Left renal cortex interstitium (tissue), 4 donors: ENCODE measurements around the gene NKD2. TPM values are rescaled to one million over a fixed set of nuclear protein-coding genes. Genes with fewer than 3 reads are reported as not detected.
"Not testable (repeated sequence)": the region's sequence is repeated elsewhere in the genome, so short reads cannot be mapped to it uniquely, and the experiment has no call there.

ENCODE experiments used
- DNase-seq, 4 donors: peaks; one replicate each; pipeline ENCODE4 v3.0.0-alpha.2; 2013; ENCODE audit warnings: low read depth in 4 of 4, low spot score in 2 of 4, missing footprints in 1 of 4
- polyA plus RNA-seq, 4 donors: library from polyadenylated mRNA; unstranded; fragments of 120-200 nt; gene quantifications; one replicate each; pipeline ENCODE4 v1.2.1, GENCODE V29; 2013; ENCODE audit not compliant: insufficient read length in 4 of 4

The NKD2 gene
- polyA plus RNA-seq, 4 donors, result 18.1 to 29.4 (median 22.7) TPM

DNA sequence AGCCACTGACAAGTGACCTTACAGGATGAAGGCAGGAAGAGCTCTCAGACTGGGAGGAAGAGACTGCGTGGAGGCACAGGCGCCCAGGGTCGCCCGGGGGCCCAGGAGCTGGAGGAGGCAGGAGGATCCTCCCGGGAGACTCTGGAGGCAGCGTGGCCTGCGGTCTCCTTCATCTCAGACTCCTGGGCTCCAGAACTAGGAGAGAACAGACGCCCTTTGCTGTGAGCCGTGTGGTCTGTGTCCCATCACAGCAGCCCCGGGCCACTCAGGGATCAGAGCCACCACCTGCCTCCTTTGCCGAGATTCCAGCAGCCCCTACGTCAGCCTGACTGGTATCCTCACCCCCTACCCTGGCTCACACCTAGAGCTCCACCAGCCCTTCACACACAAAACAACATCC, 58.1 kb downstream of the NKD2 start:
- DNase-seq, result no peak

DNA sequence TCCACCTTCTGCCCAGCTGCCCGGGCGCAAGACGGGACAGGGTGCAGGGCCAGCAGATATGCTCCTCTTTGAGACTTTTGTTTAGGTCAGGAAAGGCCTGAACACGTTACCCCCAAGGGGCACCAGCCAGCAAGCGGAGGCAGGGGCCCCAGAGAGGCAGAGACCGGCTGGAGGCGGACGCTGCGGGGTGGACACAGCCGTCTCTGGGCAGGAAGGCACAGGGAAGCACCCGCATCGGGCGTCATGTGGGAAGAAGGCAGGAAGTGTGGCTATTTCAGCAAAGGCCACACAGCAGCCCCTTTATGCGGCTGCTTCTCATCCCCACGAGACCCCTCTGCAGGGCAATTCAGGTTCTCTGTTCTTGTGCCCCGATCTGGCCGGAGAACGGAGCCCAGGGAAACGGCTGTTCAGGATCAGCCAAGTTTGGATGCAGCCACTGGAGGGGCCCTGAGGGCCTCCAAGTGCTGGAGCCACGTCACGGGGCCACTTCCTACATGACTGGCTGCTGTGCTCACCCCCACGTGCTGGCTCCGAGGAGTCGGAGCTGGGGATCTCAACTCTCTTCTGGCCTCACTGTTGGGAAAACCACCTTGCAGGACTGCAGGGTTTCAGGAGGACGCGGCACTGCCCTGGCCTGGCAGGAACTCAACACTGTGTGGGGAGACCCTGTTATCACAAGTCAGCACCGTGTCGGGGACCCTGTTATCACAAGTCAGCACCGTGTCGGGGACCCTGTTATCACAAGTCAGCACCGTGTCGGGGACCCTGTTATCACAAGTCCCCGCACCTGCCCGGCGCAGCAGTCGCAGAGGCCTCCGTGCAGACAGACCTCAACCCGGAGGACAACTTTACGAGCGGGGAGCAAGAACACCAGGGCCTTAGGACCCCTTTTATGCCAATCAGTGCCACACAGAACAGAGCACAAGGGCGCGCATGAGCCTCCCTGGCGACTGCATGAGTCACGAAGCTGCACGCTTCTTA, 58.8 kb downstream of the NKD2 start:
- no peak for DNase-seq

DNA sequence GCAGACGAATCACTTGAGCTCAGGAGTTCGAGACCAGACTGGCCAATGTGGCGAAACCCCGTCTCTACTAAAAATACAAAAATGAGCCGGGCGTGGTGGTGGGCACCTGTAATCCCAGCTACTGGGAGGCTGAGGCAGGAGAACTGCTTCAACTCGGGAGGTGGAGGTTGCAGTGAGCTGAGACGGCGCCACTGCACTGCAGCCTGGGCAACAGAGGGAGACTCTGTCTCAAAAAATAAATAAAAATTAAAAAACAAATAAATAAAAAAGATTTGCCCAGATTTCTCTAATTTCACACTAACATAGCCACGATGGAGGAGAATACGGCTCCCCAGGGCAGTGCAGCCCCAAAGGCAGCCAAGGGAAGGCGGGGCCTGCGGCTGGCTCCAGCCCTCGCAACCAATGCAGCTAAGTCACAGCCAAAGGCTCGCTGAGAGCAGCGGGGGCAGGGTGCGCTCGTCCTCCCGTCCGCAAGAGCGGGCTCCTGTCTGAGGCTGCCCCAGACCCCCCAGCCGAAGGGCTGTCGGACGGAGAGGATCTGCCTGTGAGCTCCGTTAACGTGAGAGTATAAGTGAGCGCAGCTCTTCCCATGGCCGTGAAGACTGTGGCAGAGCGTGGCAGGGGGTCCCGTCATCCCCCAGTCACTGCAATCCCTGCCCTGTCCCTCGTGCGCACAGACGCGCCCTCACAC, 59.7 kb downstream of the NKD2 start:
- DNase-seq, result no peak

DNA sequence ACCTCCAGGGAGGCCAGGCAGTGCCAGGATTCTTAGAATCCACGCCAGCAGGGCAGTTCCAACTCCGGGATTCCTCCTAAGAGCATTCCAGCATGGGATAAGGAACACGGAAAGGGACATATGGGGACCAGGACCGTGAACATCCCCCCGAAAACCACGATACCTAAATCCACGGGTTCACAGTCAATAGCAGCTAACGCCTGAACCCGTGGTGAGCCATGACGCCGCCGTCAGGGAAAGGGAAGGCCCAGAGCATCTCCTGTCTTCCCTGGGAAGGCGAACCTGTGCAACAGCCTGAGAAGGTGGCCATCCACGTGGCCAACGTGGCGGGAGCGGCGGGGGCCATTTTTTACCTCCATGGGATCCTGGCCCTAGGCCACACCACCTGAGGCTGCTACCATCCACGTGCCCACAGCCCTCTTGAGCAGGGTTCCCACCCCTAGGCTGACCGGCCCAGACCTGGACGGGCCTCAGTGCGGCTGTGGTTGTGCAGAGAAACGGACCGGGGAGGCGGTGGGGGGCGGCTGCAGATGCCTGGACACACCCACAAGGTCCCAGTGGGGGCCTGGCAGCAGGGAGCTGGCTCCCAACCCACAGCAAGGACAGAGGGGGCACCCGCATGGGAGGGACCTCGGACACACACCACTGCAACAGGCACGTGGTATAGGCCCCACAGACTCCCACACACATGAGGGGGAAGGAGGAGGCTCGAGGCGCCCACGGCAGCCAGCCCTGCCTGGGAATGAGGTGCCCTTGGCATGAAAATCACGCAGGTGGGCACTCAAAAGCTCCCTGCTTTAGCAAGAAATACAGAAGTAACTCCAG, 60.5 kb downstream of the NKD2 start:
- DNase-seq, result no peak

DNA sequence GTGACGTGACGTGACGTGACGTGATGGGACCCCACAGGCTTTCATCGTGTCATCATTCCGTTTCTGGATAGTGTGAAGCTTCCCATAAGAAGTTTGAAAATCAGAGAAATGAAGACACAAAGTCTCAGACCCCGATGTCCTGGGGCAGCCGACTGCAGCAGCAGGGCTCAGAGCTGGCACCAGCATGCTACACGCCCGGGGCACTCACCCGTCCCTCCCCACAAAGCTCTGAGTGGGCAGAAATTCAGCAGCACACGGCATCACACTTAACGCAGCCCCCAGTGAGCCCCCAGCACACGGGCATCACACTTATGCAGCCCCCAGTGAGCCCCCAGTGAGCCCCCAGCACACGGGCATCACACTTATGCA, 61.1 kb downstream of the NKD2 start:
- no peak for DNase-seq

DNA sequence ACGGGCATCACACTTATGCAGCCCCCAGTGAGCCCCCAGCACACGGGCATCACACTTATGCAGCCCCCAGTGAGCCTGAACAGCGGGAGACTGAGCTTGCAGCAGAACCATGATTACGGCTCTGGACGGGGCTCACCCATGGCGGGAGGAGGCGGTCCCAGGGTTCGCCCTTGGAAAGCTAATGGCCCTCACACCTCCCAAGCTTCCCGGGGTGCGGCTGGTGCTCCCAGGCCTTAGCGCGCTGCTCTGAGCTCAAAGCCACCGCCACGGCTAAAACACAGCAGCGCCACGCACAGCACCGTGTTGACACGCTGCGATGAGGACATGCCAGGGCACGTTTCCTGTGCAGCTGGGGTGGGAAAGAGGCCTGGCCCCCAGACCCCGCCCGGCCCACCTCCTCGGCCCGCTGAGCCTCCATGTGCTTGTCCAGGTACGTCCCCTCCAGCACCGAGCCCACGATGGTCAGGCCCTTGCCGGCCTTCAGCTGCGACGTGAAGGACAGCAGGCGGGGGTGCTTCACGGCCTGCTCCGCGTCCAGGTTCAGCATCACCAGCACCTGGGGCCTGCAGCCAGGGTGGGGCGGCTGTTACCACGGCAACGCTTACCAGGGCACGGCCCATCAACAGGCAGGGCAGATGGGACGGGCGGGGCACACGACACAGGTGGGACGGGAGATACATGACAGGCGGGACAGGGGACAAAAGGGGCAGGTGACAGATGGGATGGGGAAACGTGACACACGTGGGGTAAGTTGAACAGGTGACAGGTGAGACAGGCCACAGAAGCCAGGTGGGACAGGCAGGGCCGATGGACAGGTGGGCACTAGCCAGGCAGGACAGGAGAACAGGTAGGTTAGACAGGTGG, 64.9 kb downstream of the NKD2 start:
- DNase-seq, result no peak

DNA sequence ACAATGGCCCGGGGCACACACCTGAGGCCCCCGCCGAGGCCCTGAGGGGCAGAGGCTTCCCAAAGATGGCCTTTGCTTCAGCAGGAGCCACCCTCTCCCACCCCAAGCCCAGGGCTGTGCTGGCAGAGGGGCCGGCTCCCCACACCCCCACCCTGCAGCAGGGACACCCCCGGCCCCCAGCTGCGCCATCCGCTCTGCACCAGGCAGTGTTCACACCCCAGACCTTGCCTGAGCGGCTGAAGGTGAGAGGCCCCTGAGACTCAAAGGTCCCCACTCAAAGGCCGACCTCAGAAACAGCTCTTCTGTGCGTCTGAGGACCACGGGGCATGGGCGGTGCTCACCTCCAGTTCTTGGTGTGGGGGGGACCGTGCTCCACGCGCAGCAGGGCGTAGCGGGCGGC, 65.6 kb downstream of the NKD2 start:
- no peak for DNase-seq

DNA sequence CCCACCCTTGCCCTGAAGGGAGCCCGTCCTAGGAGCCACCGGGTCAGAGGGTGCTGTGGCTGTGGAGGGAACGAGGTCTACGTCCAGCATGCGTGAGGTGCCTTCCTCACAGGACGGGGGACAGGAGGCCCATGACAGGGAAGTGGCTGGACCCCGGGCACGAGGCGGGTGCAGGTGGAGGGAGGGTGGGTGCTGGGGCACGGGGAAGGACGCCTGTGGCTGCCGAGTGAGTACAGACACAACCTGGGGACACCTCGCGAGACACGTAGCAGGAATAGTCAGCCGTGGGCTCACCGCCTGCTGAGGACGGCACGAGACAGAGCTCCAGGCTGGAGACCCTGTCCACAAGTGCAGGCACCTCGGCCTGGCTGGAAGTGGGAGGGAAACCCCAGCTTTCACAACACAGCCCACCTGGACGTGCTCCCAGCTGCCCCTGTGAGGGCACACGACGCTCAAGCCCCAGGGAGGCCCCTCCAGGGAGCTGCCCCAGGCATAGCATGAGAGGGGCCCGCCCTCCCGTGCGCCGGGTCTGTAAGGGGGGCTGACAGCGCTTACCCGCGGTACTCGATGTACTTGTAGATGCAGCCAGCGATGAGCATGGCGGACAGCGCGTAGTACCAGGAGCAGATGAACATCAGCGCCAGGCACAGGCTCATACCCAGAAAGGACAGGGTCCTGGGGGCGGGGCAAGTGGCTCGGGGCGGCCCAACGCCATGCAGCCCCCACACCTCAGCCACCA, 66.4 kb downstream of the NKD2 start:
- no peak for DNase-seq

DNA sequence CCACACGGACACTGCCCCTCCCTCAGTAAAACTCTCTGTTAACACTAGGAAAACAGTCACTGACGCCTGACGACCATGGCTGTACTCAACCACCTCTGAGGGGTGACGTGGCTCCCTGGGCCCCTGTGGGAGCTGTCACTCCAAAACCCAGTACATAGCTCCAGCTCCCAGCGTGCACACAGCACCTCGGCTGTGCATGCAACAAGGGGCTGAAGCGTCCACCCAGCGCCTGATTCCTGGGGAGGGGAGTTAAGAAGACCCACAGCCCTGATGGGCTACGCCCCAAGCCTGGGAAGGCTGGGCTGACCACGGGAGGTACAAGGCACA, 66.9 kb downstream of the NKD2 start:
- DNase-seq, result no peak

DNA sequence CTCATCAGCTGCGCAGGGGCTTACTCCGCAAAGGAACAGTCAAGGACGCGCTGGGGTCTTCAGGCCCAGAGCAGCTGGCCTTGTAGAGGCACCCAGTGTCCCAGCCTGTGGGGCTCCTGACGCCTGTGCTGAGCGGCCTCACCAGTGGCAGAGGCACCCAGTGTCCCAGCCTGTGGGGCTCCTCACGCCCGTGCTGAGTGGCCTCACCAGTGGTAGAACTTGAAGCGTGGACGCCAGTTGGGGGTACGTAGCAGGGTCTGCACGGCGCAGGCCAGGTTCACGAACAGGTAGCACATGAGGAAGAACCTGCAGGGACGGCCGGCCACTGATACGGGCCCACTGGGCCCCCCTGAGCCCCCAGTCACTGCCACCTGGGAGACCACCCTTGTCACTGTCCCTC, 67.3 kb downstream of the NKD2 start:
- no peak for DNase-seq

DNA sequence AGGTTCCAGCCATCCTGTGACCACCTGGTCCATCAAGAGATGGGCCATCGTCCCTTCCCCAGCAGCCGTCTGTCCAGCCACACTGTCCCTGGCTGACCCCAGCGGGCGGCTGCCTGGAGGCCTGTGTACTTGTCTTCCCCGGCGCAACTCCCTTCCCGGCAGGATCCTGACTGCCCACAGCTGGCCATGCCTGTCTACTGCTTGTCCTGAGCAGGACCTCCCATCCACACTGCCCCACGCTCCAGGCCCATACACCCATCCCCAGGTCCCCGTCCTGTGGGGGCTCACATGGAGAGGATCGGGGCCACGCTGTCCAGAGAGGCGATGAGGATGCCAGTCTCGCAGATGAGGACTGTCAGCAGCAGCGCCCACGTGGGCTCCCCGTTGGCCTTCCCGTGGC, 67.8 kb downstream of the NKD2 start:
- no peak for DNase-seq

DNA sequence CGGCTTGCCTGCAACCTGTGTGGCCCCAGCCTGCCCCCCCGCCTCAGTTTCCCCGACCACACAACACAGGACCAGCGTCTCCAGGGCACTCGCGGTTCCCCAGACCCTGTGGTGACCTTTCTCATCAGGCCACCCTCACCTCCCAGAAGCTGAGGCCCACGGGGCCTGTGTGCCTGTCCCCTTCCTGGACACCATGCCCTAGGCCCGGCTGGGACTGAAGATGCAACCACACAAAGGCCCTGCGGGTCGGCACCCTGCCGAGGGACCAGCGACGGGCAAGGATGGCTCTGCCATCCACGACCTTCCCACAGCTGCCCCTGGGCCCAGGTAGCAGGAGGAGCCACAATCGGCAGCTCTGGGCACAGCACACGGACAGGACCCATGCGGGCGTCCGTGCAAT, 68.4 kb downstream of the NKD2 start:
- DNase-seq, result no peak

DNA sequence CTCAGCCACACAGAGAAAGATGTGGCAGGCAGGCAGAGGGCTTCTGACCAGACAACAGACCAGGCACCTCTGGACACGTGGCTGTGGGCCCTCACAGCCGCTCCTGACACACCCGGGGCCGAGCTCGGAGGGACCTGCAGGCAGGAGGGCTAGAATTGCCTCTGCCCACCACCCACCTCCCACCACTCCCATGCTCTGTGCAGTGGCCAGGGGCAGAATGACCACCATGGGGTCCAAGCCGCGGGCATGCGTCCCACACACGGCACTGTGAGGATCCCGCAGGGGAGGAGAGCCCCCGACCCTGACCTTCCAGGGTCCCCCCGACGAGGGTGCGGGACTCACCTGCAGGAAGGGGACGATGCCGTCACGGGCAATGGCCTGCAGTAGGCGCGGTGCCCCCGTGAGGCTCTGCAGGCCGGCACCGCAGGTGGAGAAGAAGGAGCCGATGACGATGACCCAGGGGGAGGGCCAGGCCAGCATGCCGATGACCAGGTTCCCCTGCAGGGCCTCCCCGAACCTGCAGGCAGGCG, 69.0 kb downstream of the NKD2 start:
- DNase-seq, result no peak

DNA sequence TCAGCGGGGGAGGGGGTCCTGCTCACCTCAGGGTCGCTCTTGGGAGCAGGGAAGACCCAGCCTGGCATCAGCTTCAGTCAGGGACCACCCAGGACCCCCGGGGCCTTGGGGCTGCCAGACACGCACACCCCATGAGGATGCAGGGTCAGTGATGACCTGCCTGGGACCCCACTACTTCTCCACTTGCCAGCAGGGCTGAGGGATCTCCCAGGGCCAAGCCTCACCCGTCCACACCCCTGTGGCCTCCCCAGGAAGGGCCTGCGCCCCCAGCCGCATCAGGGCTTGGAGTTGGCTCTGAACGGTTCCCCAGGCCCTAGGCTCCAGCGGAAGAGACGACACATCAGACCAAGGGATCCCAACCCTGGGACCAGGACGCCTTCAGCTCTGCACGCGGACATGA, 69.6 kb downstream of the NKD2 start:
- DNase-seq, result no peak

DNA sequence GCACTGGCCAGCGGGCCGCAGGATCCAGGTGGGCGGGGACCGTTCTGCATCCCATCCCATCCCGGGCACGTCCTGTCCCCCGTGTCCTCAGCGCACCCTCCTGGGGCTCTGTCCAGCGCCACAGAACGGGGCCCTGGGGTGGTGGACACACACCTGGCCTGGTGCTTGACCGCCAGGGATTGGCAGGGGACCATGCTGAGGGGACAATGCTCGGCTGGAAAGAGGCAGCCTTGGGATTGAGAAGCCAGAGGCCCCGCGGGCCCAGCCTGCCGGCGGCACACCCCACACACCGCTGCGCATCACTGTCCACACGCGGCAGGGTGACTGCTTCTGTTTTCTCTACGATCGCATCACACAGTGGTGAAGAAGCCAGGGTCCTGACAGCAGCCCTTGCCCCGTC, 70.2 kb downstream of the NKD2 start:
- DNase-seq, result no peak

DNA sequence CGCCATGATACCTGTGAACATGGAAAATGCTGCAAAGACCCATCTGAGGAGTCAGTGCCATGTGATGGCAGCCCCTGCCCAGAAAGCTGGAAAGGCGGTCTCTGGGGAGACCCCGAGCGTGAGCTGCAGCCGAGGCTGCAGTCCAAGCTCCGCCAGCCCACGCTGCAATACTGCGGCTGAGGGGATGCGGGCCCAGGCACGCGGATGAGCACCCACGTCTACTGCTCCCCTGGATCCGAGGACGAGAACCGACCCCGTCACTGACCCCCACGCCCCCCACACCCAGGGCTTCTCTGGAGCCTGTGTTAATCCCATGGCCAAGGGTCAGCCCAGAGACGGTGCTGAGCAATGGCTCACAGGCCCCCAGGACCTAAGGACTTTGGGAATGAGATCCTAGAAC, 70.9 kb downstream of the NKD2 start:
- DNase-seq, result no peak

DNA sequence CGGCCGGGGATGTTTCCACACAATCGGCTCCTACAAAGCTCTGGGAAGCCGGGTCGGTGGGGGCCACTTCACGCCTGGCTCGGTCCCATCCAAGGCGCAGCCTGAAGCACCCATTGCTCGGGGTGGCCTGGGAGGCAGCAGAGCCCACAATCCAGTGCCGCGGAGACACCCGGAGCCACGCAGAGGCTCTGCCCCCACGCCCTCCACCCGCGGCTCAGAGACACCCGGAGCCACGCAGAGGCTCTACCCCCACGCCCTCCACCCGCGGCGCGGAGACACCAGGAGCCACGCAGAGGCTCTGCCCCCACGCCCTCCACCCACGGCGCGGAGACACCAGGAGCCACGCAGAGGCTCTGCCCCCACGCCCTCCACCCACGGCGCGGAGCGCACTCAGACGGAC, 71.4 kb downstream of the NKD2 start:
- DNase-seq, result no peak

DNA sequence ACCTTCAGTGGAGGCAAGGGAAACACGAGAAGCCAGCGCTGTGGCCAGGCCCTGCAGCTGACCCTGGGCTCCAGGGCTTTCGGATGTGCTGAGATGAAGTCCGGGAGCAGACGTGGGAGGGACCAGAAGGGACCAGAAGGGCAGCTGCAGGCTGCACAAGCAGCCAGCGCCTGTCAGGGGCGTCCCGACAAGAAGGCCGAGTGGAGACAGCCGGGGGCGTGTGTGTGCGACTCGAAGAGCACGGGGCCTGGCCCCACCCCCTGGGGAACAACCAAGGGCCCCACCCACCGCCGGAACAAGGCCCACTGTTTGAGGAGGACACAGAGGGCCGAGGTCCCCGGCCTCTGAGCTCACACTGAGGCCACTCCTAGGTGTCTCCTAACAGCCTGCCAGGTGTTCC, 71.8 kb downstream of the NKD2 start:
- no peak for DNase-seq

DNA sequence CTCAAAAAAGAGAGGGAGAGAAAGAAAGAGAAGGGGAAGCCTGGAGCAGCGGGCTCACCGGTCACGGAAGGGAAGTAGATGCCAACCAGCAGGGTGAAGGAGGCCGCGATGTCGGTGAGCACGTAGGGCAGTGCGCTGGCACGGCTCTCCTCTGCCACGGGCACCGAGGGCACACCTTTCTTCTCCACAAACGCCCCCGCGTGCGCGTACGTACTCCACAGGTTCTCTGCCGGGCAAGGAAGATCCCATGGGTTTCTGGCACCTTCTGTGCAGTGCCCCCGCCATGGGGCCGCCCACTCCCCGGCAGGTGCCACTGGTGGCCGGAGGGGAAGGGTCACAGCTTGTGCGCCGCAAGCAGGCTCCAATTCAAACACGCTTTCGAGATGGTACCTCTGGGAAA, 72.9 kb downstream of the NKD2 start:
- DNase-seq, result no peak

DNA sequence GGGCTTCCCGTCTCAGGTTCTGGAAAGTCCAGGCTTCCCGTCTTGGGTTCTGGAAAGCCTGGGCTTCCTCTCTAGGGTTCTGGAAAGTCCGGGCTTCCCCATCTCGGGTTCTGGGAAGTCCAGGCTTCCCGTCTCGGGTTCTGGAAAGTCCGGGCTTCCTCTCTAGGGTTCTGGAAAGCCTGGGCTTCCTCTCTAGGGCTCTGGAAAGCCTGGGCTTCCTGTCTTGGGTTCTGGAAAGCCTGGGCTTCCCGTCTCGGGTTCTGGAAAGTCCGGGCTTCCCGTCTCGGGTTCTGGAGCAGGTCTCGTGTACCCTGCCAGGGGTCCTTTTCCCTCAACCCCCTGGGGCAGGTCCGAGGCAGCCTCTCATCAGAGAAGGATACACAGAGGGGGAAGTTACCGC, 74.4 kb downstream of the NKD2 start:
- DNase-seq, result not testable (repeated sequence)
